SIG-M5 (cell line): Measurements from ENCODE around the gene HOXA6.

Experiments
- DNase-seq: peaks from one replicate; lab custom pipeline; 2025; lab: John Stamatoyannopoulos, UW

Gene HOXA6

DNA sequence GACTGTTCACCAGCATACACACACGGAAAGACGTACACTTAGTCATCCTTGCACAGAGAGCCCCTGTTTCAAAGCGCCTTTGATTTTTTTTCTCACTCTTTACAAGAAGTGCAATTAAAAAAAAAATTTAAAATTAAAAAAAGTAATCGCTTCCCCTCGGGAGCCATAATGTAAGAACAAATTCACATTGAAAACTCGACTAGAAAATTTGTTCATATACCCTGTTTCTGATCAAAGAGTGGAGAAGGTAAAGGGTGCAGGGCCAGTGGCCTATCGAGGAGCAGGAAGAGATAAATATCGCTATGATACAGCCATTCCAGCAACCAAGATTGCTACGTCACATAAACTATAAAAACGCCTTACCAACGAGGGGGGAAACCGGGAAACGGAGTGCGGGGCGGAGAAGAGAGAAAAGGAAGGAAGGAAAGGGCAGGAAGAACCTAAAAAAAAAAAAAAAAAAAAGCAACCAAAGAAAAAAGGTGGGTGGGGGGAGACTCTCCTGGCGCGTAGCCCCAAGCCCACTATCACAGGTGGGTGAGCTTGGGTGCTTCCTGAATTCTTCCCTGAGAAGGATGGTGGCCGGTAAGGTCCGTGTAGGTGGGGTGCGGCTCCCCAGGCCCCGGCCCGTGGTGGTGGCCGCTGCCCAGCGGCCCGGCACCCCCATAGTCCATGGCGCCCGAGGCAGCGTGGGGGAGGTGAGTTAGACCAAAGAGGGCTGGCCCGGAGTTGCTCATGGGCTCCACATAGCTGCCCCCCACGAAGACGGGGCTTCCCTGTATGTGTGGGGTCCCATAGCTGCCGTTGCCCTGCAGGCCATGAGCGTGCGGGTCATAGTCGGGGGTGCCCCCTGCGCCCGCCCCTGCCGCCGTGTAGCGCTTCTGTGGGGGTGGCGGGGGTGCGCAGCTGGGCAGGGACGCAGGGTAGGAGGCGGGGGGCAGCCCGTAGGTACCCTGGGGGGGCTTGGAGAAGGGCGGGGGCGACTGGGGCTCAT, 39.9 kb downstream of the HOXA6 start:
- no peak for DNase-seq

DNA sequence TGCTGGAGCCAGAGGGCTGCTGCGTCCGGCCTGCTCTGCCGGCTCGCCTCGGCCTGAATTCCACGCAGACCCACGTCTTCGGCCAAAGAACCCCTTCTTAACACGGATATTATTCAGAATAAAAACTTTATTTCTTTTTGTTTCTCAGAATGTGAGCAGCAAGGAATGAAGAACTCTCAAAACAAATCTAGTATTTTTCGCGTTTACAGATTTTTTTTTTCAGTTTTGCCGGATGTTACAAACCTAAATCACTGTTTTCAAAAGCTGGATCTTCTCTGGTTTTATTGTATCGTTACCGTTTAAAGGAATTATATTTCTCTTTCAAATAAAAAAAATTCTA, 40.7 kb downstream of the HOXA6 start:
- DNase-seq: no peak

DNA sequence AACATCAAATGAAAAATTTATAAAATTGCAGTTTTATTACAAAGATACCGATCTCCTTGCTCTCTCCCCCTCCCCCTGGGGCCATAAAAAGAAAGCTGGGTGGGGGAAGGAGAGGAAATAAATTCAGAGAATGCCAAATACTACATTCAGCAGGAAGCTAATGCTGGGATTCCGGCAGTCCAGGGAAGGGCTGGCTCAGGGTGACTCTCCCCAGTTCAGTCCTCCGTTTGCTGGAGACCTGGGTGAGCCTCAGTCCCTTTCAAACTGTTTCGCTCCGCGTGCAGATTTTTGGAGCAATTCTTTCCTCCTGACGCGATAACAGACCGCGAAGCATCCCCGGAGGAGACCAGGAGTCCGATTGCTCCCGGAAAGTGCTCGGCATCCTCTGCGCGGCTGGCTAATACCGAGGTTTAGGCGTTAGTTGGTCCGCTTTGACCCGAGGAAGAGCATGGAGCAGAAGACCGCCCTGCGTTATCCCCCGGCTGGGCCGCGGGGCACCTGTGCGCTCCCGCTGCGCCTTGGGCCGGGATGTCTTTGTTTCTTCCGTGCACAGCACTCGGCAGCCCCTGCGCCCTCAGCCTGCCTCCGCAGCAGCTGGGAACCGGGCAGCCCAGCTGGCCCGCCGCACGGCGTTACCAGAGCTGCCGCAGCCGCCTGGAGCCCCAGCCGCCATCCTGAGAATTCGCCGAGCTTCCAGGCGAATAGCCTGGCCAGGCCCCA, 41.2 kb downstream of the HOXA6 start:
- DNase-seq: no peak

DNA sequence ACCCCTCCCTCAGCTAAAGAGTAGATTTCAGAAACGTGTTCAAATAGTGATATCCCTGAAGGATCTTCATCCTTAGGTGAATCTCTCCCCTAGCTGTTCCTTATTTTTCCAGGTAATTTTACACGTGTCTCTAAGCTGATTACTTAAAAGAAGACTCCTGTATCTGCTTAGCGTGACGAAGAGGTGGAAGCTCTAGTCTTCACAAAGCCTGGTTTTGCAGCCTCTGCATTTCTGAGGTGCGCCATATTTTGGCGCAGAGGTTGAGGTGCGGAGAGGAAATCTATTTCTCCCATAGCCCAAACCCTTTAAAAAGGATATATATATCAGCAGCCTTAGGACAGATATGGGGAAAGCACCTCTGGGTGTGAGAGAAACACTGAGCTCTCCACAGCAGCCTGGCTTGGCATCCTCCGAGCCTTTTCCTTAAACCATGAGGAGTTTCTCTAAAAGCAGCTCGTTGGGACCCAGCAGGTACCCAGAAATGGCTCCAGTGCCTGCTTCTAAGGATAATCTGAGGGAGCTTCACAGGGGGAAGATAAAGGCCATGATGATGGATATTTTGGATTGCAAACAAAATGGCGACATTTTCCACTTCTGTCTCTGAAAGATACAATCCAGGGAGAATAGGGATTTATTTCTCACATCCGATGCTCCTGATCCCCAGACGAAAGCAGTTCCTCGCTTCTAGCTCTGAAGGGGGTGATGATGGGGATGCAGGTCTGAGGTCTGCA, 42.1 kb downstream of the HOXA6 start:
- no peak for DNase-seq

DNA sequence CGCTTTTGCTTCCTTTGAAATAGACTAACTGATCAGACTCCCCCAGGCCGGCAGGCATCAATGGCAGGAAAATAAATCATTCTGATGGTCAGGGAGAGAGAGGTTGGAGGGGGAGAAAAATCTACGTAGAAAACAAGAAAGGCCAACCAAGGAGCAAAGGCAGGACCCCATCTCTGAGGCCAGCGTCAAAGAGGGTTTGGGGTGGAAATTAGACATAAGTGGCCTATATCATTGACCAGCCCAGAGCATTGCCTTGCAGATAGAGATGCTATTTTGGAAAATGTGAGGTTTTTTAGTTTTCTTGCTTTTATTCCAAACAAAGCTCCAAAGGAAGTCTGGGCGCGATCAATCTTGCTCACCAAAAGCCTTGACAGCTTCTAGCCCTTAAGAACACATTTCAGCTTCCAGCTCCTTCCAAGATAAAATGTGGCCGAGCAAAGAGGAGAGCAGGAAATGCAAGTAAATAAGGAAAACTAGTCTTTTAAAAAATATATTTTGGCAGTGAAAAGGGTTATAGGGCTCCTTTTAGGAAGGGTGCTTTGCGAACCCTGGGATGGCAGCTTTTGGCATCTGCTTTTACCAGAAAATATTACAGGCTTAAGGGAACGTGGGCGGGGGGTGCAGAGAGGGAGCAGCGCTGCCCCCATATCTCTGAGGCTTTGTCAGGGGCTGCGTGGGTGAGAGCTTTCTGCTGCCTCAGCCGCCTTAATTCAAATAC, 43.1 kb downstream of the HOXA6 start:
- no peak for DNase-seq

DNA sequence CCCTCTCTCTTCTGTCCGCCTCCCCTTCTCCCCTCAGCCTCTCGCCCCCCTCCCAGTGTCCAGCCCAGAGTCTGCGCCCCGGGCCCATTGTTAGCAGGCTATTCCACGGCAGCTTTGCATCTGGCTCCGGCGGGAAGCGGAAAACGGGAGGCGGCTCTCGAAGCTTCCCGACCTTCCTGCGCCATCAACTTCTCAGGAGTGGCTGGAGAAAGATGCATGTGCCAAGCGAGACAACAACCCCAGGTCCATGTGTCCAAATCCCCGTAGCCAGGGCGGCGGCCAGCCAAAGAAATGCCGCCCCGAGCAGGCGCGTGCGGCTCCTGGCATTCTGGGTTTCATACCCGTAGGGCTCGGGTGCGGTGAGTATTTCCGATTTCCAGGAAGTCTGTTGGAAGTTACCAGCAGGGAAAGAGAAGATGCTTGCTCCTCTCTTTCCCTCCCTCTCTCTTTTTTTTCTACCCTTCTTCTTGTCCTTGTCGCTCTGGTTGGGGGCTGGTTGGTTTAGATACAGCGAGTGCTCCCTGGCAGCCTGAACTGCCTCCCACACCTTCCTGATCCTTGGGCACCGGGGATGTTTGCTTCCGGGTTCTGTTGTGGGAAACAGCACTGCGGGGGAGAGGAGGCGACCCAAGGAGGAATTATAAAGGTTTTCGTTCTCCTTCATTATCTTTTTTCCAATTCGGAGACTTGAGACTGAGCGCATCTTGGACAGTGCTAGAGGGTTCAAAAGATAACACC, 43.9 kb downstream of the HOXA6 start:
- no peak for DNase-seq

DNA sequence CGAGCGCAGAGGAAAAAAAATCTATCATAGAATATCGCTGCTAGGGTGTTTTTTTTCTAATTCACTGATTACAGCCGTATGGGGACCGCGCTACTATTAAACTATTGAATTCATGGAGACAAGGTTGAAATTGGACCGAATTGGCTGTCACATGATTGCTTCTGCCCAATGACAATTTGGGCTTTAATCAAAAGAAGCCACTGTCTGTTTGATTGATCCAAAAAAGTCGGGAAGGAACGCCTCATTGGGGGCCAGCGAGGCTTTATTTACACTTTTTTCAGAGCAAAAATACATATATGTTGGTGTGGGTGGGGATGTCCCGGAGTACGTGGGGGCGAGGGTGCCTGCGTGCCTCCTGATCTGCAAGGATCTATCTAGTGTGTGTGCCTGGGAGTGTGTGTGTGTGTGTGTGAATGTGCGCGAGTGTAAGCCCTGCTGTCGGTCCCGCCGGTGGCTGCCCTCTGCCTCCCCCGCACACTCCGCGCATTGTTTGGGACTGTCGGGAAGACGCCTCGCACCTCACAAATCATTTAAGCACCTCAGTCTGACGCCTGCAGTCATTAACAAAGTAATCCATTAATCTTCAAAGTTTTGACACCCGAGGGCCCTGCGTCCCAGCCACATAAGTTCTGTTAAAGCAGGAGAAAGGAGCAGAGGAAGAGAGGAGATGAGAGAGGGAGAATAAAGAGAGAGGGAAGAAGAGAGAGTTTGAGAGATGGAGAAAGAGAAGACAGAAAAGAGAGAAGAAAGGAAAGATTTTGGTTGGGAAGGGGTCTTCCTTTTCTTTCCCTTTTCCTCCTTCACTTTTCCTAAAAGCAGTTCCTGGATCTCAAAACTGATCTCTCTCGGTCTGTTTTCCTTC, 44.8 kb downstream of the HOXA6 start, which contains the start of gene HOXA2:
Gene HOXA2 (minus strand): TSS at position 103 of the 862 bp plus-strand sequence. CDS start 183 bp downstream, outside the sequence.
- no peak for DNase-seq

DNA sequence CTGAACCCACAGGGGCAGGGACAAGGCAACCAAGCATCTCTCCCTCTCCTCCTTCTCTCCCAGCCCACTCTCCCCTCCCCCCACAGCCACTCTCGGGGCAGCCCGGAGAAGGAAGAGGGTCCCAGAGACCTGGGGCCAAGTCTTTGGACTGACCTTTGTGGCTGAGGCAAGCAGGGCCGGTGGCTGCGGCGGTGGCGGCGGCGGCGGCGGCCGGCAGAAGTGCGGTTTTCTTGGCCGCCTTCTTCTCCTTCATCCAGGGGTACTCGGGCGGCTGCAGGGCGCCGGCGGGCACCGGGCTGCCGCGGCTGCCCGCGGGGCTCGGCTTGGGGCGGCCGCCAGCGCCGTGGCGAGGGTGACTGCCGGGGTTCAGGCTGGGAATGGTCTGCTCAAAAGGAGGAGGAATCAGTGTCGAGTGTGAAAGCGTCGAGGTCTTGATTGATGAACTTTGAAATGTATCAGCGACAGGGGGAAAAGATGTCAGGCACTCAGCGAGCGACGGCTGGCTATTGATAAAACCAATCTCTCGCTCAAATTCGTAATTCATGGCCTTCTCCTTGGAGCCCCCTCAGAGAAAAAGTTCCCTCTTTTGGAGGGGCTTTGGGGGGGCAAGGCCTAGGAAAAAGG, 45.5 kb downstream of the HOXA6 start:
- no peak for DNase-seq

DNA sequence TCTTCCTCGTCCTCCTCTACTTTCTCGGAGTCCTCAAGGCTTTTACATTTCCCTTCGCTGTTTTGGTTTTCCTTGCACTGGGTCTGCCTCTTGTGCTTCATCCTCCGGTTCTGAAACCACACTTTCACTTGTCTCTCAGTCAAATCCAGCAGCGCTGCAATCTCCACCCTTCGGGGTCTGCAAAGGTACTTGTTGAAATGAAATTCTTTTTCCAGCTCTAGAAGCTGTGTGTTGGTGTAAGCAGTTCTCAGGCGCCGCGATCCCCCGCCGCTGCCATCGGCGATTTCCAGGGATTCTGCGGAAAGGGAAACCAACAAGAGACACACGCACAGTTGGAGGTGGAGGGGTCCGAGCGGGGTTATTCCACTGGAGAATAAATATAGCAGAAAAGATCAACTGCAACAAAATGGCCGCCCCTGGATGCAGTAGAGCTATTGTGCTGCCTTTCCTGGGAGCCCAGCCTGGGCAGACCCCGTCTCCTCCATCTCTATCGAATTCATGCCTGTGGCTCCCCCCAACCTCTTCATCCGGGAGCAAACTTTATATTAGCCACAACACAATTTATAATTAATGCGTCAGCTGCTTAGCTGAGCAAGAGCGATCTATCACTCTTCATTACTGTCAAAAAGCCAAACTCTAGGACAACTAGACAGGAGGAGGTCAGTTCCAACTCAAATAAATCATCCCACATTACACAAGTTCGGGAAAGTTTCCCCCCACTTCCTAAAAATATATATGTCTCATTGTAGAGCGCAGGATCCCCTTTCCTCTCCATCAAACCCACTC, 46.2 kb downstream of the HOXA6 start:
- no peak for DNase-seq

DNA sequence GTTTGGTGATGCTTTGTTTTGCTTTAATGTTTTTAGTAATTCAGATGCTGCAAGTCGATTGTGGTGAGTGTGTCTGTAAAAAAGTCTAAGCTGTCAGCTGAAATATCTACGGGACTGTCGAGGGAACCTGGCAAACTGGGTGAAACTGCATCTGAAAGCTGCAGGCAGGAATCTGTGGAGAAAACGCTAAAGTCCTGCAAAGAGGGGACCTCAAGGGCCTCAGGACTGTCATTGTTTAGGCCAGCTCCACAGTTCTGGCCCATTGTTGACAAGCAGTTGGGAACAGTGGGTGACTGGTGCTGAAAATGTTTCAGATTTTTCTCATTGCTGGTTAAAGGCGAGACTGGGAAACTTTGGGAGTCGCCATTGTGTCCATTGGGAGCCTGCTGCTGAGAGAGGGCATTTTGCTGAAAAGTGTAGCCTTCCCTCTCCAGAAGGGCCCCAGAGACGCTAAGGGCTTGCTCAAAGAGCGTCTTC, 46.8 kb downstream of the HOXA6 start:
- no peak for DNase-seq

DNA sequence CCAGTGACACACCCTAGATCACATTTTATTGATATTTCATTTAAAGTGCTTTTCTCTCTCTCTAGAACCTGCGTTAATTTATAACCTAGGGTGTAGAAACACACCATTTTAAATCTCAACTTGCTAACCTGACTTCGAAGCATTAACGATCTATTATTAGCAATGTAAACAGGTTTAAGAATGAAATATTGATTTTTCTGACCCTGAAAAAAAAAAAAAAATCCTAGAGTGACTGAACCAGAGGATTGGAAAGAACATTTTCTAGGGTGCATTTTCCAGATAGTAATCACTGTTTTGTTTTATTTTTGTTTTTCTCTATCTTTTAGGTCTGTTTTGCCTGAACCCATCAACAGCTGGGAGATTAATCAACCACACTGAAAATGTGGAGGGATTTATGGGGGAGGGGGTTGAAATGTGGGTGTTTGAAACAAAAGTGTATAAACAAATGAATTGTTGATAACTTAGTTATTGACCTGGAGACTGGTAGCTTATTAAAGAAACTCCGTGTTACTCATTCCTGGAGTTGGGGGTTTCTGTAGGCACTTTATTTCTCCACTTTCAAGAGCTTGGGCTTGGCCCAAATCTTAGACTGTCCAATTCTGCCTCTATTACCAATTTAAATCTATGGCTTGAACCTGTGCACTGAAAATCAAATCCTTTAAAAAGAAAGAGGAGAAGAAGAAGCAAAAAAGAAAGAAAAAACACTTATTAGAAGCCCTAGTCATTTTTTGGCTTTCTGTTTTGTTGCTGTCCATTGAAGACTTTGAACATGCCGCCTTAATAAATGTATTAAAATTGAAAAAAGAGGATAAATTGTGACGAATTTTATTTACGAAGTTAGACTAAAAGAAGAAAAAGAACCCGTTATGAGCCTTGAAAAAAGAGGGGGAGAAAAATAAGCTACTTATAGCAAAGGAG, 47.9 kb downstream of the HOXA6 start:
- DNase-seq: no peak

DNA sequence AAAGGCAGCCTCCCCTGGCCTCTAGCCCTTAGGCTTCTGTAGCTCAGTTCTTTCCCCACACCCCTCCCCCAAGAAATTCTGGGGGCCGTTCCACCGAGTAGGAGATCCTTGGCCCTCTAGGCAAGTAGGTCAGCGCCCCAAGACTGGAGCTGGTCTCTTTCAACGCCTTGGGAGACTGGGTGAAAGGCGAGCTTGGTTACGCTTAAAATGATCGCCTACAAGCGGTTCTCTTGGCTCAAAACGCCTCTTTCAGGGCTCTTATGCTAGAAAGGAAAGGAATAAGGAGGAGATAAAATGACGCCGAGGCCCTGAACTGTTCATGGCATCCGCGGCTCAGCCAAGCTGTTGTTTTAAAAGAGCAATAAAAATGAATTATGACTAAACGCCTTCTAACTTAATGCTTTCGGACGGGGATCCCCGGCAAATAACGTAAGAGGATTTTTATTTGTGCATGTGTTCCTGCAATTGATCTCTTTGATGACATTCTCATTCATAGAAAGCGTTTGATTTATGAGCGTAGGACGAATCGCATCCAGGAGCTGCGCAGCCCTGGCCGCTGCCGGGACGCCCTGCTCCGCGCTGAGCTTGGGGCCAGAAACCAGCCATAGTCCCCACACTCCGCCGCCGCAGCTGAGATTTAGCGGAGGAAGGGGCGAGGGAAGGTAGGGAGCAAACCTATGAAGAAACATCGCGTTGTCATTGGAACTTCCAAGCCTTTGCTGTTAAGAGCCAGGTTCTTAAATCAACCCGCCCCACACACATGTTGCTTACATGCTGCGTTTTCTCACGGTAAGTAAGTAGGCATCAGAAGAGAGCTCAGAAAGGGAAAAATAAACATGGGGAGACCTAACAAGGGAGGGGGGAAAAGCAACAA, 48.8 kb downstream of the HOXA6 start:
- DNase-seq: no peak

DNA sequence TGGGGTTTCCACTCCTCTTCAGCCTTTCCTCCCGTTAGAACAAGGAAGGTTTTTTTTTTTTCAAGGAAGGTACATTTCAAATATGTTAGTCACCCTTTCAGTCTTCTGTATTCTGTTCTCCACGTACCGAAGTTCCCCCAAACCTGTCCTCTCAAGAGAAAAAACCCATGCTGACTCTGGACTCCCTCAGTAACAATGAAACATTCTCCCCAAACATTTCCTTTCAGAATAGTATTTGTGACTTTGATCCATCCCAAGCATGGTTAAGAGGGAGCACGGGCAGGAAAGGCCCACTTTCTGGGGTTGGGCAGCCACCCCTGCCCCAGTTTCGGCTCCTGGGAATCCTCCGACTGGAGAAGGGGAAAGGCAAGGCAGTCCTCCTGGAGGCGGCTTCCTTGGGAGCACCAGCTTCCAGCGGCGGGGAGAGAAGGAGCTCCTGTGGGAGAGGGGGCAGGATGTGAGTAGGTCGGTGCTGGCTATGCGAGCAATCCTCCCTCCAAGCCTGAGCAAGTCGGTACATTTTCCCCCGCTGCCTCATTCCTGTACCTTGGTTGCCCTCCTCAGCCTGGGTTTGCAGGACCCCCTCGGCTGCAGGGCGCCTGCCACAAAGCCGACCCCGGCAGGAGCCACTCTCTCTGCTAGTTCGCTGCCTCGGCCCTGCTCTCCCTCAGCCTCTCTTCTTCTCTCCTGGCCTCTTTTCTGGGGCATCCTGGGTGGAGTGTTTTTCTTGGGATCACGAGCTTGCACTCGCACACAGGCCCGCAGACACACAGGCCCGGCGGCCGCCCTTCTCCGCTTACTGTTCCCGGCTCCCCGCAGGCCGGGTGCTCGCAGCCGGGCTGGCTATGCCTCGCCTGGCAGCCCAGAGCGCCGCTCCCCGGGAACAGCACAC, 49.6 kb downstream of the HOXA6 start:
- no peak for DNase-seq

DNA sequence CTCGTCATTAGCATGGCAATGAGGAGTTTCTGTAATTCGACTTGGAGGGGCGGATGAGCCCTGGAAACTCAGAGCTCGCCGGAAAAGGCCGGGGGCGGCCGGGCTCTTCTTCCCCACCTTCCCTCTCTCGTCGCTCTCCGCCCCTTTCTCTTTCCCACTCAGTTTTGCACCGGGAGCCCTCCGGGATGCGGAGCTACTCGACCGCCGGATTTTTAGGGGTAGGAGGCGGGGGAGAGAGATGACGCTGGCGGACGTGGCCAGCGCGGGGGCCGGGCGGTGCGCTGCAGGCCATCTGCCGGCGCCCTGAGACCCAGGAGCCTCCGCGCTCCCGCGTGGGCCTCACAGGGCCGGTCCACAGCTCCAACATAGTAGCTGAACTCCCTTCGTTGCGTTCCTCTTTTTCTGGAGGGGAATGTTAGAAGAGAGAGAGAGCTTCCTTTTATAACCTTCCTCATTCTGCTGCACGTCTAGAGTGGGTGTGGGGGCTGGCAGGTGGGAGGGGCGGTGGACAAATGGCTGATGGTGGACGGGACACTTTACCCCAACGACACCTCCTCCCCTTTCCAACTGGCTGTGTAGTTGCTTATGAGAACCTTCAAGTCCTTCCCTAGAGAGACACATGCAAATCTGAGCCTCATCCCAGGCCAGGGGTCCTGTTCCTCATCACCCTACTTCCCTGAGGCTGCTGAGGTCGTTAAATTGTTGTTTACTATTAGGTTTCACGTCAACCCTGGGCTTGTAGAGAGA, 50.6 kb downstream of the HOXA6 start:
- DNase-seq: no peak
